ENCODE measurements around the gene SLC22A4. TPM values are rescaled to one million over a fixed set of nuclear protein-coding genes. Genes with fewer than 3 reads are reported as not detected.

The SLC22A4 gene
- total RNA-seq, 3 donors from 2014 or later: 2.7 to 13.4 (median 3.6) TPM

DNA sequence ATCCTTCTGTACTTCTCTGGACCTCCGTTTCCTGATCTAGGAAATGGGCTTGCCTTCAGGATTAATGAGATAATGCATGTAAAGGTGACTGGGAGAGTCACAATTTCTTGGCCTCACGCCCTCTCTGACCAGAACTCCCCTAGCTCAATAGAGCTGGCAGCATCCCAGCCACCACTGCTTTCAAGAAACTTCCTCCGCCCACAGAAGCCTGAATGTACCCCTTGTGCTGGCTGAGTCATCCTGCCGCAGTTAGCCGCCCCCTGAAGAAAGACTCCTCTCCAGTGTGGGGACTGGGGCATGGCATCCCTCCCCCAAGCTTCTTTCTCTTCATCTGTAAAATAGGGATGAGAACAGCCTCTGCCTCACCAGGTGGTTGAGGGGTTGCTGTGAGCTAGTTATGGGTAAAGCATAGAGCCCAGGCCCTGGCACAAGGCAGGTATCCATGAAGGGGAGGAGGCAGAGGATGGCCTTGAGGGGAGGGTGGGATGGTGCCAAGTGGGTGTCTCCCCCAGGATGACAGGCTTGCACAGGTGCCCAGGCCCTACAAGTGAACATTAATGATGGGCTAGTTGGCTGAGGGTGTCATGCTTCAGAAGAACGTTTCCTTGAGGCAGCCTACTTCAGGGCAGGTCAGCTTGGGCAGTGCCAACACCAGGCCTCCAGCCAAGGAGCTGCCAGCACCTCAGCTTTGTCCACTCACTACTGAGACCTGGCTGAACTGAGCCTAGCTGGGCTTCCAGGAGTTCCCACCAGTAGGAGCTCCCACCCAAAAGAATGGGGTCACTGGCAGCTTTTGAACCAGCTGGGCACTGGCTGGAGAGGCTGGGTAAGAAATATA lies 33.3 kb upstream of the SLC22A4 start:
- no peak overlapping the region for H3K4me3 ChIP-seq
- peak in 1 of 3 donors; percentile 48 for DNase-seq
- no peaks in the 10 kb centered on the region for H3K9me3 ChIP-seq
- TF ChIP-seq, protein P1, sequence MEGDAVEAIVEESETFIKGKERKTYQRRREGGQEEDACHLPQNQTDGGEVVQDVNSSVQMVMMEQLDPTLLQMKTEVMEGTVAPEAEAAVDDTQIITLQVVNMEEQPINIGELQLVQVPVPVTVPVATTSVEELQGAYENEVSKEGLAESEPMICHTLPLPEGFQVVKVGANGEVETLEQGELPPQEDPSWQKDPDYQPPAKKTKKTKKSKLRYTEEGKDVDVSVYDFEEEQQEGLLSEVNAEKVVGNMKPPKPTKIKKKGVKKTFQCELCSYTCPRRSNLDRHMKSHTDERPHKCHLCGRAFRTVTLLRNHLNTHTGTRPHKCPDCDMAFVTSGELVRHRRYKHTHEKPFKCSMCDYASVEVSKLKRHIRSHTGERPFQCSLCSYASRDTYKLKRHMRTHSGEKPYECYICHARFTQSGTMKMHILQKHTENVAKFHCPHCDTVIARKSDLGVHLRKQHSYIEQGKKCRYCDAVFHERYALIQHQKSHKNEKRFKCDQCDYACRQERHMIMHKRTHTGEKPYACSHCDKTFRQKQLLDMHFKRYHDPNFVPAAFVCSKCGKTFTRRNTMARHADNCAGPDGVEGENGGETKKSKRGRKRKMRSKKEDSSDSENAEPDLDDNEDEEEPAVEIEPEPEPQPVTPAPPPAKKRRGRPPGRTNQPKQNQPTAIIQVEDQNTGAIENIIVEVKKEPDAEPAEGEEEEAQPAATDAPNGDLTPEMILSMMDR (IDR thresholded peaks at IDR 0.05): no peak
- peaks cover 12% of the 10 kb centered on the region for H3K4me1 ChIP-seq (ENCODE audit: low read depth)
- no peak for ATAC-seq
- H3K36me3 ChIP-seq (ENCODE audit: low read depth): no peaks in the 10 kb centered on the region
- intact Hi-C loops (cut with DNase I, micrococcal nuclease): no loop called here

DNA sequence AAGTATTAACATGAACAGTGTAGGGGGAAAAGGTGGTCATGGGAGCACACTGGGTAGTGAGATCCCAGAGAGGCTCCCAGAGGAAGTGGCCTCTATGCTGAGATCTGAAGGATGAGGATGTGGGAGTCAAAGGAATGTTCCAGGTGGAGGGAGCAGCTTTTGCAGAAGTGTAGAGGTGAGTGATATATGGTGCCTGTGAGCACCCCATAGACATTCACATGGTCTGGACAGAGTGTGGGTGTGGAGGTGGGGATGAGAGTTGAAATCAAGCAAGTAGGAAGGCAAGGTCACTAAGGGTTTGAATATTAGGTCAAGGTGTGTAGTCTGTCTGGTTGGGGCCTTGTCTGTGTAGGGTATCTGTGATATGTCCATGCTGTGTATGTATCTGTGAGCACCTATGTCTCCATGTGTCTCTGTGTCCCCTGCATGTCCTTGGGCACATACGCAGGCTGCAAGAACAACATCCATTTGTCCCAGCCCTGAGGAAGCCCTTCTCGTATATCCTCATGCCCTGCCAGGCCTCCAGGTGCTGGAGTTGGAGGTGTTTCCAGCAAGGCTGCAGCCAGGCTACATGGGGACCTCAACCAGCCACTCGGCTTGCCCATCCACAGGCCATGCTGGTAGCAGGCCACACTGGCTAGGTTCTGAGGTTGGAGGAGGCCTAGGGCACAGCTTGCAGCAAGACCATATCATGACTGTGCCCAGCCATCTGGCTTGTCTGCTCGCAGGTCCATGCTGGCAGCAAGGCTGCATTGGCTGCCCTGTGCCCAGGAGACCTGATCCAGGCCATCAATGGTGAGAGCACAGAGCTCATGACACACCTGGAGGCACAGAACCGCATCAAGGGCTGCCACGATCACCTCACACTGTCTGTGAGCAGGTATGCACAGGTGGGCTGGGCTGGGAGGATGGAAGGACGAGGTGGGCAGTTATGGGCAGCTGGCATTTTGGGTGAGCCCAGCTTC lies 32.0 kb upstream of the SLC22A4 start:
- TF ChIP-seq, protein P1 (IDR thresholded peaks at IDR 0.05): no peak
- ATAC-seq (no peak), DNase-seq (peak in 1 of 3 donors; percentile 1)
- intact Hi-C loops (cut with DNase I, micrococcal nuclease): no loop called here
- Histone ChIP-seq H3K36me3 (ENCODE audit: low read depth) (no peaks in the 10 kb centered on the region), H3K9me3 (no peaks in the 10 kb centered on the region), H3K4me1 (ENCODE audit: low read depth) (peaks cover 18% of the 10 kb centered on the region), H3K4me3 (no peak overlapping the region)

GRCh38 chr5:132262882-132263547 lies 31.2 kb upstream of the SLC22A4 start:
- peaks cover 15% of the 10 kb centered on the region for H3K4me1 ChIP-seq (ENCODE audit: low read depth)
- no peak for ATAC-seq
- no peaks in the 10 kb centered on the region for H3K36me3 ChIP-seq (ENCODE audit: low read depth)
- TF ChIP-seq, protein P1 (IDR thresholded peaks at IDR 0.05): no peak
- no peak for DNase-seq
- H3K9me3 ChIP-seq: no peaks in the 10 kb centered on the region
- H3K4me3 ChIP-seq: no peak overlapping the region
- intact Hi-C loops (cut with DNase I, micrococcal nuclease): no loop called here

- Histone ChIP-seq H3K4me1 (ENCODE audit: low read depth) (peaks cover 15% of the 10 kb centered on the region), H3K9me3 (no peaks in the 10 kb centered on the region), H3K4me3 (no peak overlapping the region), H3K36me3 (ENCODE audit: low read depth) (no peaks in the 10 kb centered on the region)
- intact Hi-C loops (cut with DNase I, micrococcal nuclease): no loop called here
- peak in 1 of 3 donors; percentile 5 for DNase-seq
- no peak for ATAC-seq
- TF ChIP-seq, protein P1 (IDR thresholded peaks at IDR 0.05): no peak
Measured at GRCh38 chr5:132263548-132264261, 30.5 kb upstream of the SLC22A4 start.

Measured in mucosa of descending colon (tissue), 3 donors.